T-helper 9 cell (primary cell): ENCODE measurements around the gene STK32B.
"Not testable (repeated sequence)": the region's sequence is repeated elsewhere in the genome, so short reads cannot be mapped to it uniquely, and the experiment has no call there.

Source experiments
- DNase-seq: peaks from one replicate; pipeline ENCODE4 v3.0.0-alpha.2; 2020
- total RNA-seq, 2 donors: gene quantifications; one replicate each; lab custom pipeline; 2026; lab: John Stamatoyannopoulos, UW

The STK32B gene
- total RNA-seq, result 0 to 0.24 reads per million in 2 donors

DNA sequence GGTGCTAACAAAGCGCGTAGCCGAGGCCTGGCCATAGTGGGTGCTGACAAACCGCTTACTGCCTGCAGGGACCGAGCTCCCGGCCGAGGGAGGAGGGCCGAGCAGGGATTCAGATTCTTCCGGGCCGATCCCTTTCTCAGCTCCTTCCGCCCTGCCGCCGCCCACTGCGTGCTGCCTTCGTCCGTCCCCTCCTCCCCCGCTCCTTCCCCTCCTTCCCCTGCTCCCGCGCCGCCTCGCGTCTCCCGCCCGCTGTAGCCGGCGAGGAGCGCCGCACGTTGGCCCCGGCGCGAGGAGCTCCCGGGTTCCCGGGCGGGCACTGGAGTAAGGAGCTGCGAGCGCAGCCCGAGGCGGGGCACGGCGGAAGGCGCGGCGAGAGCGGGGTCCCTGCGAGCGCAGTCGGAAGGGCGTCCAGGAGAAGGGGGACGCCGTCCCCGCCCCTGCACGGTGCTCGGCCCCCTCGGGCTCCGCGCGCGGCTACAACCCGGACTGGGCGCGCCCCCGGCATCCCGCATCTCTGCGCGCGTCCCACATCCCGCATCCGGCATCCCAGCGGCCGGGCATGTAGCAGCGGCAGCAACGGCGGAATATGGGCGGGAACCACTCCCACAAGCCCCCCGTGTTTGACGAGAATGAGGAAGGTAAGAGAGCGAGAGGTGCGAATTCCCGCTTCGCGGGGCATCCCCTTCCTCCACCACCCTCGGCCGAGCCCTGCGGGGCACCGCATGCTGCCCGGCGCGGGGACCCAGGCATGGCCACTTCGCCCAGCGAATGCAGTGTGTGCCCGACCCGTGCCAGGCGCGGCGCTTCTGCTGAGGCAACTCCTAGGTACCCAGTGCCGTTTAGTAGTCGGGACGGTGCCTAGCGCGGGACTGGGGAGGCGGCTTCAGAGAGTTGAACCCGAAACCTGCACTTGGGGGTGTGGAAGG lies at the start of gene STK32B:
Gene STK32B (plus strand): TSS at position 203 of the 926 bp plus-strand sequence.
- no peak for DNase-seq

DNA sequence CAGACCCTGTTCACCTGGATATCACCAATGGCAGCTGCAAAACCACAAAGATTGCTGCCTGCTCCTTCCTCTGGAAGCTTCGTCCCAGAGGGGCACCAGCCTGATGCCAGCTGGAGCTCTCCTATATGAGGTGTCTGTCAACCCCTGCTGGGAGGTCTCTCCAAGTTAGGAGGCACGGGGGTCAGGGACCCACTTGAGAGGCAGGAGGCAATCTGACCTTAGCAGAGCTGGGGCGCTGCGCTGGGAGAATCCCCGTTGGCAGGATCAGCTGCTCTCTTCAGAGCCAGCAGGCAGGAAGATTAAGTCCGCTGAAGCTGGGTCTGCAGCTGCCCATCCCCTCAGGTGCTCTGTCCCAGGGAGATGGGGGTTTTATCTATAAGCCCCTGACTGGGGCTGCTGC lies 49.6 kb upstream of the STK32B start:
- DNase-seq, result not testable (repeated sequence)

DNA sequence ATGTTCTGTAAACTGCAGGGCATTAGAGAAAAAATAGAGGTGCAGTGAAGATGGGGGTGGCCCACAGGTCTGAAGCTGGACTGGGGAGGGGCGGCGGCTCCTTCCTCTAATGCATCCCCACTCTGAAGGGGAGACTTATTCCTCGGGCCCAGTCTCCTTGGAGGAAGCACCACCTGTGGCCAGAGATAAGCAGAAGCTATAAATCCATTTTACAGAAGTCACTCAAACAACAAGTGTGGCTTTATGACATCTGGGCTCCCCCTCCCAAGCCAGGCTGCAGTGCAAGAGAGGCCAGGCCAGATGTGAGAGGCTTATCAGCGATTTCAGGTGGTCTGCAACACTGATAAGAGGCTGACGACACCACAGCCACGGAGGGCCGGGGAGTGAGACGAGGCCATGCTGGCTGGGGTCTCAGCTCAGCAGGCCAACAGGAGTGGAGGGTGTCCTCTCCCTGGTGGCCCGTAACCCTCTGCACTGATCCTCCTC lies 47.9 kb upstream of the STK32B start:
- DNase-seq, result no peak

DNA sequence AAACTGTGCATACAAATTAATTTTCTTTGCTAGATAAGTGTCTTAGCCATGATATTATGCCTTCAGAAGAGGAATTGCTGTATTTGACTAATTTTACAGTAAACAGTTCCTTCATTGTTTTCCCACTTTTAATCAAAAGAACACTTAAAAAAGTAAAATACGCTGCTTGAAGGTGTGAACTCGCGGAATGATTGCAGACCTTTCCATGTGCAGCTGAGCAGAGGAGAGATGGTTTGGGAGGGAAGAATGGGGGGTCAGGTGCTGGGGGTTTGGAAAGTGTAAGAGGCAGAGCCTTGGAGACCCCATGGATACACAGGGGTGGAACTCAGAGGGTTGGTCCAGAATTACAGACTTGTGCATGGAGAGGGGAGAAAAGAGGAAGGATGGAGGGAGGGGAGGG lies 47.4 kb upstream of the STK32B start:
- DNase-seq, result no peak

DNA sequence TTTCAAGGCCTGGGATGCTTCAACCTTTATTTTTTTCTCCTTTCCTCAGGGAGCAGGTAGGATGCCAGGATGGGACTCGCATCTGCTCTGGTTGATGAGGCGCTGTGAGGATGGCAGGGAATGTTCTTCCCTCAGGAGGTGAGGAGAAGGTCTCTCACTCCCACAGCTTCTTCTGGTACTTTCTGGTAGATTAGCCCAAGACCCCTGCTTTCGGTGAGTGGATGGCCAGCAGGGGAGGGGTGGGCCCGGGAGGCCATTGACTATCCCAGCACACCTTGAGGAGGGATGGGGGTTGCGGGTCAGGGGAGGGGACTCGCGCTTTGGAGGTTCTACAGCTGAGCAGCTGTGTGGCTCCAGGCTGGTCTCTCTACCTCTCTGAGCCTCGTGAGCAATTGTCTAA lies 46.8 kb upstream of the STK32B start:
- DNase-seq, result no peak

DNA sequence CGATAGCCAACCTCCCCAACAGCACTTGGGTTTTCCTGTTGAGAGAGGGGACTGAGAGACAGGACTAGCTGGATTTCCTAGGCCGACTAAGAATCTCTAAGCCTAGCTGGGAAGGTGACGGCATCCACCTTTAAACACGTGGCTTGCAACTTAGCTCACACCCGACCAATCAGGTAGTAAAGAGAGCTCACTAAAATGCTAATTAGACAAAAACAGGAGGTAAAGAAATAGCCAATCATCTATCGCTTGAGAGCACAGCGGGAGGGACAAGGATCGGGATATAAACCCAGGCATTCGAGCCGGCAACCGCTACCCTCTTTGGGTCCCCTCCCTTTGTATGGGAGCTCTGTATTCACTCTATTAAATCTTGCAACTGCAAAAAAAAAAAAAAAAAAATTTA lies 44.3 kb upstream of the STK32B start:
- DNase-seq, result not testable (repeated sequence)

DNA sequence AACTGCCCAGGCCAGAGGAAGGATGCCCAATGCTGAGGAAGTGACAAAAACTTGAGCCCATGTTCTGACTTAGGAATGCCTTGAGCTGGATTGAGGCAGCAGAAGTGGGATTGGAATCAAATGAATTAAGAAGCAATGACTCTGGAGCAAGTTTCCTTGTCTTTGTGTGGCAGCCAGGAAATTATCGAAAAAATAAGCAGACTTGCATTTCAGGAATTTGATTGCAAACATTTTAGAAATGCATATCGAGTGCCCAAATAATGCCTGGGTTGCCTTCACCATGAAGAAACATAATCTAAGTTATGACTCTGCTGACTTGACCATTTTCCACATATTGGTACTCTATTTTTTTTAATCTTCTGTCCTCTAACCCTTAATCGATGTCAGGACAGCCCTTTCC lies 41.5 kb upstream of the STK32B start:
- no peak for DNase-seq

DNA sequence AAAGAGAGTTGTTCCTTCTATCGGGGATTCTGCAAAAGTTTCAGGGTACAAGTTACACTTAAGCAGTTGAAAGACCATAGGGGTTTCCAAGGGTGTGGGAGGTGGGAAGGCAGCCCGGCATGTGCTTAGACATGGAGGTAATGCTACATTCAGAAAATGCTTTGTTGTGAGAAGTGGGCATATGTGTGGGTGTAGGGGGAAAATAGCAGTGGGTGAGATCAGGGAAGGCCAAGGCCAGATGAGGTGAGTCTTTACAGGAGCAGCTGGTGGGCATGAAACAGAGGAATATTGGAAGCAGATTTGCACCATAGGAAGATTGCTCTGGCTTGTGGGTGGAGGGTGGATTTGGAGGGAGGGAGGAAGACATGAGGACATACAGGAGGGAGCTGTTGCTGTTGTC lies 40.3 kb upstream of the STK32B start:
- no peak for DNase-seq

DNA sequence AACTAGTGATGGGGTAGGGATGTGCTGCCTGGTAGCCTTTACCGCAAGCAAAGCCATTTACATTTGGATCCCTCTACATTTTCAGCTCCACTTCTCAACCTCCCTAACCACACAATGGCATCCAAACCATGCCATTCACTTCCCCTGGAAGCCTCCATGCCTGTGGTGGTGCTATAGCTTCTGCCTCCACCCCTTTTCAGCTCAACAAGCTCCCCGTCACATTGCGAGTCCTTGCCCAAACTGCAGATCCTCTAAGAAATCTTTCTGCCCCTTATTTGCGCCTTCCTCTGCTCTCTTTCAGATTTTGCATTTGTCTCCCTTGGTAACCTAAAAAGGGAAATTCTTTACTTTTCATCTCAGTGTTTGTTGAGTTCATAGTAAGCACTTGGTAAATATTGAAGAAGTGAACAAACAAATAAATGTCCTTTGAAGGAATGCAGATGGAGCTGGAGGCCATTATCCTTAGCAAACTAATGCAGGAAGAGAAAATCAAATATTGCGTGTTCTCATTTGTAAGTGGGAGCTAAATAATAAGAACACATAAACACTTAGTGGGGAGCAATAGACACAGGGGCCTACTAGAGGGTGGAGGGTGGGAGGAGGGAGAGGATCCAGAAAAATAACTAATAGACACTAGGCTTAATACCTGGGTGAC lies 38.9 kb upstream of the STK32B start:
- DNase-seq, result no peak

DNA sequence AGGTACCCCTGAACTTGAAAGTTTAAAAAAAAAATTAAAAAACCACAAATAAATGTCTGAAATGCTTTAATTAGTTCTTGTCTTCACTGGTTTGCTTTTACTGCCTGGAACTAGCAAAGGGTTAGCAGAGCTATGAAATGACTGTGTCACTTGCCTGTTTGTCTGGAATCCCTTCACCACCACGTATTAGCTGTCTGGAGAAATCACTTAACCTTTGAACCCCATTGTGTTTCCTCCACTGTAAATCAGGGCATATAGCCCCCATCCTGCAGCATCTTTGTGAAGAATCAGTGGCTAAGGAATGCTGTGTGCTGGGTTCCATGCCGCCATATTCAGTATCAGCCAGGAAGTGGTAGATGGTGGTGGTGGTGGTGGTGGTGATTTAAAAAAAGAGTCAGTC lies 38.3 kb upstream of the STK32B start:
- no peak for DNase-seq

DNA sequence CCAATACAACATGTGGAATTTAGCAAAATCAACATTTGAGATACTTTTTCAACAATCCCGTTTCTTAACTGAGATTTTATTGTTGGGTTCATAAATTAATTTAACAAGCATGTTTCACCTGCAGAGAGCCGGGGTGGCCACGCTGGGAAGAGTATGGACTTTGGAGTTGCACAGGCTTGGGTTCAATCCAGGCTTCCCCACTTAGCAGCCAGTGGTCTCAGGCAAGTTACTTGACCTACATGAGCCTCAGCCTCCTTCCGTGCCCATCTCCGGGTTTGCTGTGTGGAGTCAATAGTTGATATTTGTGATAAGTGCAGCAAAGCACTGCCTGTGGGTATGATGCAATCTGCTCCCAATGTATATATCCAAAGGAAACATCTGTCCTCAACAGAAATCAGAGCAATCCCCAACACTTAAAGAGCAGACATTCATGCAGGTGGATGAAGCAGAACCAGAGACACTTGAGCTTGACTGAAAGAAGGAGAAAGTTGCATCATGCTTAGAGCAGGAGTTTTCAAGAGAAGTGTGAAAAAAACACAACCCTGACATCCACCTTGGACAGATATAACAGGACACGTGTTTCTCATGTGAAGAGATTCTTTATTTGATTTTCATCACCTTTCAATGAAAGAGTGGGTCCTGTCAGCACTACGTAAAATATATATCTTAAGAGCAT lies 37.1 kb upstream of the STK32B start:
- no peak for DNase-seq

DNA sequence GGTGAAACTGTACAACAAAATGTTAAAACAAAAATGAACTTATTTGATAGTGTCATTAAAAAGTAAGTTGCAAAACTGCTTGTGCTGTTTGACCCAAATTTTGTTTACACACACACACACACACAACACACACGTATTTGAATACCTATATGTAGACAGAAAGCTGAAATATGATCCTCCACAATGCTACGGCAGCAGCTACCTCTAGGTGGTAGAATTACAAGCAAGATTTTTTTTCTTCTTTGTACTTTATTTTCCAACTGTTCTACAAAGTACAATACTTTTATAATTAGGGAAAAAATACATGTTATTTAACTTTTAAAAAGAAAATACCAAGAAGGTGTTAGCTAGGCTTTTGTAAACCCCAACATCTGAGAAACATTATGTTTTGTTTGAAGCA lies 33.2 kb upstream of the STK32B start:
- no peak for DNase-seq

DNA sequence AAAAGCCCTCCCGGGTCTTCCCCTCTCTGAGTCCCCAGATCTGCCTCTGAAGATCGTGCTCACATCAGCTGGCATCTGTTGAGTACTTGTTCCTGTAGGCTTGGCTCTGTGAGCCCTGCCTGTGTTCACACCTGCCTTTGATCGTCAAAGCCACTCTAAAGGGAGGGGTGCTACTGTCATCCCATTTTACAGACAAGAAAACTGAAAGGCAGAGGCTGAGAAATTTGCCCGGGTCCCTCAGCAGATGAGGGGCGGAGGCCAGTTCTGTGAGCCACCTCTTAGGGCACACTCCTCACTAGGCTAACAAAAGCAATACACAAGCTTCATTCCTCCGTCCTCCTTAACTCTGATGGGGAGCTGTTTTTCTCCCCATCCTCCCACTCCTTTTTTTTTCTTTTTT lies 32.7 kb upstream of the STK32B start:
- DNase-seq, result no peak

DNA sequence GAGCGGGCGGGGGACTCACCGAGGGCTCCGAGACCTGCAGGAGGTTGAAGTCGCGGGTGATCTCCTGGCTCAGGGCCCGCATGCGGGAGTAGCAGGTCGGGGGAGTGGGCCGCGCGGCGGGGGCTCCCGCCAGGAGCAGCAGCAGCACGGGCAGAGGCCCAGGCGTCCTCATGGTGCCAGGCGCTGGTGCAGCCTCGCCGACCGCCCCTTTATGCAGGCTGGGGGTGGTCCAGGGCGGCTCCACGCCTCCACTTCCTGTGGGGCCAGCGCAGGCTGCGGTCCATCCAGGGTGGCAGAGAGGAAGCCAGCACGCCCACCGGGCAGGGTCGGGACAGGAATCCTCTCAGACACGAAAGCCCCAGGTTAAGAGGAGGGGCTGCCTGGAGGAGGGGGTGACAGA lies 32.0 kb upstream of the STK32B start, which contains the start of gene CYTL1:
Gene CYTL1 (minus strand): TSS at position 185 of the 400 bp plus-strand sequence. CDS start 13 bp downstream, at position 172.
- DNase-seq, result no peak

DNA sequence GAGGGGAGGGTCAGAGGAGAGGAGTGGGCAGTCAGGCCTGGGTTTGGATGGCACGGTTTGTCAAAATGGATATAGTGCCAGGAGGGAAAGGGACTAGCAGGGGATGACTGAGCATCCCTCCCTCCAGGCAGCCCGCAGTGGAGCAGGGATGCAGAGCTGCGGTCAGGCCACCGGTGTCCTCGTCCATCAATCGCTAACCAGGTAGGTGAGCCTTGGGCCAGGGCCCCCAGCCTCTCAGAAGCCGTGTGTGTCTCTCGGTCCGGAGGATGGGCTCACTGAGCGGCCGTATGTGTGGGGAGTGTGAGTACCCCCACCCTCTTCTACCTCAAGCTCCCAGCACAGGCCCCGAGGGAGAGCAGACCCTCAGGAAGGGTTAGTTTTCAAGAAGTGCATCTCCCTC lies 31.5 kb upstream of the STK32B start:
- DNase-seq, result no peak

DNA sequence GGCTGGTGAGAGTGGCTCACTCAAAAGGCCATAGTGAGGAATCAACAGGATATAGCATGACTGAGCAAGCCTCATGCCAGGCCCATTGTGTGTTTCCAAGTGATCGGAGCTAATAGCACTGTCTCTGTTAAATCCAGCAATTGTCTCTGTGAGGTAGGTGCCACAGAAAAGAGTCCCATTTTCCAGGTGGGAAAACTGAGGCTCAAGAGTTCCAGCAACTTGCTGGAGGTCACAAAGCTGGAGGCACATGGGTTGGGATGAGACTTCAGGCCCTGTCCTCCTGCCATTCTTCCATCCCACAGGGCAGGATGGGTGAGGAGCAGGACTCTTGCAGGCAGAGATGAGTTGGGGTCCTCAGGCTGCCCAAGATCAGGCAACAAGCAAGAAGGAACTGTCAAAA lies 30.9 kb upstream of the STK32B start:
- DNase-seq, result no peak

DNA sequence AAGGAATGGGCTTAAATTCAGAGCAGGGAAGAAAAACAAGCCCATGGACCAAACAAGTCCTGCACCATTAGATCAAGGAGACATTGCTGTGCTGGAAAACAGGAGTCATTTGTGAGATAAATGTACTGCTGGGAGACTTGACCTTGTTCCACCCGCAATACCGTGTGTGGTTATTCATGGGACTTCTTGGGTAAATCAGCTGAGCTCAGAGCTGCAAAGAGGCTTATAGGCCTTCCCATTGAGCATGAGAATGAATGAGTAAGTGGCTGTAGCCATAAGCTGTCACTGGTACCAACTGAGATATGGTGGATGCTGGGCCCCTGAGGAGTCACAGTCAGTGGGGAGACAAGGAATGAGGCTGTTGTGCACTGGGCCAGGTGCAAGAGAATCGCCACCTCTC lies 29.7 kb upstream of the STK32B start:
- no peak for DNase-seq

DNA sequence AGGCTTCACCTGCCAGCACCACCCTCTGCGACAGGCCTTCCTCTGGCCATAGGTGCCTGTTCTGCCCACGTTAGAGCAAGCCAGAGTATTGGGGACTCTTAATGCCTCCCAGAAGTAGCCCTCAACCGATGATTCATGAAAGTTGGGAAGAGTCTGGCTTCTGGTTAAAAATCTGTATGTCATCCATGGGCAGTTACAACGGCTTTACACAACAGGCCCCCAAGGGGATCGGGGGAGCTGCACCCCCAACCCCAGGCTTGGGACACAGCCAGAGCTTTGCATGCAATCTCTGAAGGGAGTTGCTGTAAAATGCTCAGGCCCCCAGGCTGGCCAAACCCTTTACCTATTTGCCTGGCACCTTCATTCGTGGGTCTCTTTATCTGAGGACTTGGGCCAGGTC lies 26.6 kb upstream of the STK32B start:
- DNase-seq, result no peak

DNA sequence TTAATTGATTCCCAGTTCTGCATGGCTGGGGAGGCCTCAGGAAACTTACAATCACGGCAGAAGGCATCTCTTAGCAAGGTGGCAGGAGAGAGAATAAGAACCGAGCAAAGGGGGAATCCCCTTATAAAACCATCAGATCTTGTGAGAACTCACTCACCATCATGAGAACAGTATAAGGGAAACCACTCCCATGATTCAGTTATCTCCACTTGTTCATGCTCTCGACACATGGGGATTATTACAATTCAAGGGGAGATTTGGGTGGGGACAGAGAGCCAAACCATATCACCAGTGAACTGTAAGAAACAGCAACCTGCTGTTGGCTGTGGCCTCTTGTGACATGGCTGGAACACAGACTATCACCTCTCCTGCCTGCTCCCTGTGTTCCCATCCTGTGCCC lies 24.9 kb upstream of the STK32B start:
- no peak for DNase-seq

DNA sequence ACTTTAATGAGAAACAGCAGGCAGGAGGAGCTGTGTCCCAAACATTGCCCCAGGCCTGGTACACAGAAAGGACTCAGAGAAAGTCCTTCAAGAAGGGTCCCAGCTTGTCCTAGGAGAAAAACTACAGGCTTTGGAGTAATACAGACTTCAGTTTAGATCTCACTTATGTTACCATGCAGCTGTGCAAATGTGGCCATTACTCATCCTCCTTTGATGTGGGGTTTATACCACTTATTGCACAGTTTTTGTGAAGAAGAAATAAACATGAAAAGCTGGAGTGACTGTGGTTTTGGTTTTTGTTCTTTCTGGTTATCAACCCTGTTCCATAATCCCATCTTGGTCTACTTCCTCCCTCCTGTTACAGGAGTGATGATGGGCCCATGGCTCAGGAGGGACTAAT lies 23.9 kb upstream of the STK32B start:
- no peak for DNase-seq

DNA sequence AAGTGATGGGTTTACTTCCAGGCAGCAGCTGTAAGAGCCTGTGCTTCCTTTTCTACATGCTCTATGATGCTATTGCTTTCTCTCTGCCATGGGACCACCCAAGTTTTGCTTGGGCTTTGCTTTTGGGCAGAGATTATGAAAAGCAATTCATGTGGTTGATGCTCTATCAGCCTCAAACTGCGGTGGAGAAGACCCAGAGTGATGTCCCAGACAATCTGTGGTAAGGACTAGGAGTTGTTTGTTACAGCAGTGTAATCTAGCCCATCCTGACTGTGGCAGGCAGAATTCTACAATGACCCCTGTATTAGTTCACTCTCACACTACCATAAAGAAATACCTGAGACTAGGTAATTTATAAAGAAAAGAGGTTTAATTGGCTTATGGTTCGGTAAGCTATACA lies 22.8 kb upstream of the STK32B start:
- no peak for DNase-seq

DNA sequence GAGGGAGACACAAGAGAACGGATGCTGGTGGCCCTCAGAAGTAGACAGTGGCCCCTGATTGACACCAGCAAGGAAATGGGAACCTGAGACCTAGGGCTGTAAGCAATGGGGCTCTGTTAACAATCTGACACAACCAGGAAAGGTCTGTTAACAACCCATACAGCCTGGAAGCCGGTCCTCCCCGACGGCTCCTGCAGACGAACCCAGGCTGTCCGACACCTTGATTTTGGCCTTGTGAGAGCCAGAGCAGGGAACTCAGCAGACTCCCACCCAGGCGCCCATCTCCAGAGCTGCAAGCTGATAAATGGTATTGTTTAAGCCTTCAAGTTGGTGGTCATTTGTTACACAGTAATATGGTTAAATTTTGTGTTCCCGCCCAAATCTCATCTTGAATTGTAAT lies 21.8 kb upstream of the STK32B start:
- no peak for DNase-seq

DNA sequence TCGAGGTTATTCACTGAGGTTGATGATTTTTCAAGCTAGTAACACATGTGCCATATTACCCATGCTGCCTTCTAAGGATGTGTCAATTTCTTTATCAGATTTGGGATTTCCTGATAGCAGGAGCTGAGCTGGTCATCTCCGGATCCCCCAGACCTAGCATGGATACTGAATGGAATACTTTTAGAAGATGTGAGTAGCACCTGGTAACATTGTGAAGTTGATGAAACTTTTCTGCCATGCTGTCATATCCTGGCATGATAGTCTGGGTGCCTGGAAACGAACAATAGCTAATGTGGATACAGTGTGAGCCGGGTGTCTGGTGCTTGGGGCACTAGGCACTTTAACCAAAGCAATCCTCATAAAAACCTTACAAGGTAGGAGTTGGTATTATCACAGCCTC lies 21.1 kb upstream of the STK32B start:
- DNase-seq, result no peak
